Measurements from ENCODE around the gene CCDC159.

The CCDC159 gene

GRCh38 chr19:11378319-11379189, 32.2 kb downstream of the CCDC159 start:
- ChIA-PET POLR2A (no interaction called here), CTCF (interaction anchor here (0.9 to 5.6 kb wide), 8 partner anchors 20 to 104 kb away, joined by 3 to 66 read pairs (median 8); partner anchors contain the start of genes RGL3 and TSPAN16)
- Histone ChIP-seq H3K9me3 (ENCODE audit: control insufficient read depth, insufficient read depth, low read depth, low read length) (no peaks in the 10 kb centered on the region), H3K27ac (ENCODE audit: extremely low read depth, low read depth, low read length) (no peak overlapping the region), H3K36me3 (ENCODE audit: control insufficient read depth in 2 of 2, insufficient read depth in 1 of 2, low read length in 2 of 2) (peaks cover 0 to 21% of the 10 kb centered on the region in 2 experiments; a peak in 2 of 3 replicates), H3K4me3 (ENCODE audit: low read depth, low read length) (no peak overlapping the region), H3K4me1 (ENCODE audit: control insufficient read depth, insufficient read depth, low read length) (peaks cover 4% of the 10 kb centered on the region)
- TF ChIP-seq ZNF621 (tag by site-specific recombination; IDR thresholded peaks at IDR 0.05), result no peak
- no peak for TF ChIP-seq ZNF626 (tag by site-specific recombination; IDR thresholded peaks at IDR 0.05)
- TF ChIP-seq ZNF292 (tag by site-specific recombination; IDR thresholded peaks at IDR 0.05; ENCODE audit: borderline replicate concordance, low read depth), result no peak
- no peak for TF ChIP-seq ZNF16 (tag by site-specific recombination; IDR thresholded peaks at IDR 0.05; ENCODE audit: low read depth)
- TF ChIP-seq ZNF560 (tag by site-specific recombination; IDR thresholded peaks at IDR 0.05; ENCODE audit: borderline replicate concordance), result no peak
- 0 out of 2 replicates have a peak, but pooled peaks have one; percentile 28 for TF ChIP-seq ZNF629 (tag by site-specific recombination; IDR thresholded peaks at IDR 0.05)
- no peak for TF ChIP-seq ZNF175 (tag by site-specific recombination; IDR thresholded peaks at IDR 0.05)
- peak; percentile 86 for TF ChIP-seq ZXDB (tag by site-specific recombination; IDR thresholded peaks at IDR 0.05)
- TF ChIP-seq HIC1 (tag by site-specific recombination; IDR thresholded peaks at IDR 0.05), result no peak
- TF ChIP-seq ZNF521 (tag by site-specific recombination; IDR thresholded peaks at IDR 0.05), result no peak
- no peak for TF ChIP-seq ZNF623 (tag by site-specific recombination; IDR thresholded peaks at IDR 0.05)
- TF ChIP-seq, protein P1, sequence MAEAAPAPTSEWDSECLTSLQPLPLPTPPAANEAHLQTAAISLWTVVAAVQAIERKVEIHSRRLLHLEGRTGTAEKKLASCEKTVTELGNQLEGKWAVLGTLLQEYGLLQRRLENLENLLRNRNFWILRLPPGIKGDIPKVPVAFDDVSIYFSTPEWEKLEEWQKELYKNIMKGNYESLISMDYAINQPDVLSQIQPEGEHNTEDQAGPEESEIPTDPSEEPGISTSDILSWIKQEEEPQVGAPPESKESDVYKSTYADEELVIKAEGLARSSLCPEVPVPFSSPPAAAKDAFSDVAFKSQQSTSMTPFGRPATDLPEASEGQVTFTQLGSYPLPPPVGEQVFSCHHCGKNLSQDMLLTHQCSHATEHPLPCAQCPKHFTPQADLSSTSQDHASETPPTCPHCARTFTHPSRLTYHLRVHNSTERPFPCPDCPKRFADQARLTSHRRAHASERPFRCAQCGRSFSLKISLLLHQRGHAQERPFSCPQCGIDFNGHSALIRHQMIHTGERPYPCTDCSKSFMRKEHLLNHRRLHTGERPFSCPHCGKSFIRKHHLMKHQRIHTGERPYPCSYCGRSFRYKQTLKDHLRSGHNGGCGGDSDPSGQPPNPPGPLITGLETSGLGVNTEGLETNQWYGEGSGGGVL (tag by site-specific recombination; IDR thresholded peaks at IDR 0.05), result peak; percentile 34; the same call in 1 of the 2 replicates
- TF ChIP-seq KLF8 (tag by site-specific recombination; IDR thresholded peaks at IDR 0.05), result no peak
- no peak for TF ChIP-seq KLF1 (tag by site-specific recombination; IDR thresholded peaks at IDR 0.05)
- no peak for TF ChIP-seq ZSCAN30 (tag by site-specific recombination; IDR thresholded peaks at IDR 0.05)
- peak; percentile 34; the same call in 1 of the 2 replicates for TF ChIP-seq ZNF335 (tag by site-specific recombination; conservative IDR thresholded peaks at IDR 0.05)
- TF ChIP-seq BCL11A (tag by site-specific recombination; IDR thresholded peaks at IDR 0.05; ENCODE audit: low read depth), result no peak
- no peak for TF ChIP-seq GFI1B (tag by site-specific recombination; IDR thresholded peaks at IDR 0.05)
- TF ChIP-seq, protein P2, sequence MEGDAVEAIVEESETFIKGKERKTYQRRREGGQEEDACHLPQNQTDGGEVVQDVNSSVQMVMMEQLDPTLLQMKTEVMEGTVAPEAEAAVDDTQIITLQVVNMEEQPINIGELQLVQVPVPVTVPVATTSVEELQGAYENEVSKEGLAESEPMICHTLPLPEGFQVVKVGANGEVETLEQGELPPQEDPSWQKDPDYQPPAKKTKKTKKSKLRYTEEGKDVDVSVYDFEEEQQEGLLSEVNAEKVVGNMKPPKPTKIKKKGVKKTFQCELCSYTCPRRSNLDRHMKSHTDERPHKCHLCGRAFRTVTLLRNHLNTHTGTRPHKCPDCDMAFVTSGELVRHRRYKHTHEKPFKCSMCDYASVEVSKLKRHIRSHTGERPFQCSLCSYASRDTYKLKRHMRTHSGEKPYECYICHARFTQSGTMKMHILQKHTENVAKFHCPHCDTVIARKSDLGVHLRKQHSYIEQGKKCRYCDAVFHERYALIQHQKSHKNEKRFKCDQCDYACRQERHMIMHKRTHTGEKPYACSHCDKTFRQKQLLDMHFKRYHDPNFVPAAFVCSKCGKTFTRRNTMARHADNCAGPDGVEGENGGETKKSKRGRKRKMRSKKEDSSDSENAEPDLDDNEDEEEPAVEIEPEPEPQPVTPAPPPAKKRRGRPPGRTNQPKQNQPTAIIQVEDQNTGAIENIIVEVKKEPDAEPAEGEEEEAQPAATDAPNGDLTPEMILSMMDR (tag by site-specific recombination; IDR thresholded peaks at IDR 0.05), result peak; percentile 79; the same call in 1 of the 2 replicates
- TF ChIP-seq RBAK (tag by site-specific recombination; IDR thresholded peaks at IDR 0.05), result no peak
- TF ChIP-seq ZNF660 (tag by site-specific recombination; IDR thresholded peaks at IDR 0.05), result peak; percentile 83; the same call in 1 of the 2 replicates
- TF ChIP-seq ZNF768 (tag by site-specific recombination; IDR thresholded peaks at IDR 0.05), result no peak
- no peak for TF ChIP-seq BCL11B (tag by site-specific recombination; IDR thresholded peaks at IDR 0.05; ENCODE audit: low read depth)
- TF ChIP-seq ZBTB20 (tag by site-specific recombination; IDR thresholded peaks at IDR 0.05), result no peak; the same call in 1 of the 2 replicates
- peak; percentile 26 for TF ChIP-seq ZNF654 (tag by site-specific recombination; IDR thresholded peaks at IDR 0.05; ENCODE audit: low read depth)
- TF ChIP-seq TRIM28 (IDR thresholded peaks at IDR 0.05; ENCODE audit: borderline replicate concordance, low read length), result no peak
- TF ChIP-seq ZNF514 (tag by site-specific recombination; IDR thresholded peaks at IDR 0.05), result no peak
- no peak for TF ChIP-seq REPIN1 (tag by site-specific recombination; IDR thresholded peaks at IDR 0.05; ENCODE audit: low read depth)
- TF ChIP-seq OSR2 (tag by site-specific recombination; IDR thresholded peaks at IDR 0.05), result no peak
- TF ChIP-seq, protein P3, sequence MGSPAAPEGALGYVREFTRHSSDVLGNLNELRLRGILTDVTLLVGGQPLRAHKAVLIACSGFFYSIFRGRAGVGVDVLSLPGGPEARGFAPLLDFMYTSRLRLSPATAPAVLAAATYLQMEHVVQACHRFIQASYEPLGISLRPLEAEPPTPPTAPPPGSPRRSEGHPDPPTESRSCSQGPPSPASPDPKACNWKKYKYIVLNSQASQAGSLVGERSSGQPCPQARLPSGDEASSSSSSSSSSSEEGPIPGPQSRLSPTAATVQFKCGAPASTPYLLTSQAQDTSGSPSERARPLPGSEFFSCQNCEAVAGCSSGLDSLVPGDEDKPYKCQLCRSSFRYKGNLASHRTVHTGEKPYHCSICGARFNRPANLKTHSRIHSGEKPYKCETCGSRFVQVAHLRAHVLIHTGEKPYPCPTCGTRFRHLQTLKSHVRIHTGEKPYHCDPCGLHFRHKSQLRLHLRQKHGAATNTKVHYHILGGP (tag by site-specific recombination; IDR thresholded peaks at IDR 0.05), result no peak
- TF ChIP-seq ZNF658 (tag by site-specific recombination; IDR thresholded peaks at IDR 0.05), result no peak
